Sigmoid colon (tissue), 4 donors: ENCODE results near the gene USH2A.

ENCODE experiments used
- POLR2AphosphoS5 ChIP-seq, 4 donors: sonication (generic); formaldehyde crosslinking; IDR thresholded peaks; one replicate each; pipeline ENCODE4 v1.6.1; 2017; ENCODE audit warnings: antibody characterized with exemption in 4 of 4
- TF ChIP-seq, protein P1 (sequence below), 4 experiments: fragments of 450-650 bp in 3 of 4; fragments of 200-600 bp in 1 of 4; IDR thresholded peaks; one replicate each; pipeline ENCODE4 v1.5.1; 2016 to 2019; ENCODE audit warnings: antibody characterized with exemption in 4 of 4, mild to moderate bottlenecking in 3 of 4, moderate library complexity in 2 of 4

GRCh38 chr1:216114180-216114579, 309.1 kb downstream of the USH2A start:
- TF ChIP-seq, protein P1, sequence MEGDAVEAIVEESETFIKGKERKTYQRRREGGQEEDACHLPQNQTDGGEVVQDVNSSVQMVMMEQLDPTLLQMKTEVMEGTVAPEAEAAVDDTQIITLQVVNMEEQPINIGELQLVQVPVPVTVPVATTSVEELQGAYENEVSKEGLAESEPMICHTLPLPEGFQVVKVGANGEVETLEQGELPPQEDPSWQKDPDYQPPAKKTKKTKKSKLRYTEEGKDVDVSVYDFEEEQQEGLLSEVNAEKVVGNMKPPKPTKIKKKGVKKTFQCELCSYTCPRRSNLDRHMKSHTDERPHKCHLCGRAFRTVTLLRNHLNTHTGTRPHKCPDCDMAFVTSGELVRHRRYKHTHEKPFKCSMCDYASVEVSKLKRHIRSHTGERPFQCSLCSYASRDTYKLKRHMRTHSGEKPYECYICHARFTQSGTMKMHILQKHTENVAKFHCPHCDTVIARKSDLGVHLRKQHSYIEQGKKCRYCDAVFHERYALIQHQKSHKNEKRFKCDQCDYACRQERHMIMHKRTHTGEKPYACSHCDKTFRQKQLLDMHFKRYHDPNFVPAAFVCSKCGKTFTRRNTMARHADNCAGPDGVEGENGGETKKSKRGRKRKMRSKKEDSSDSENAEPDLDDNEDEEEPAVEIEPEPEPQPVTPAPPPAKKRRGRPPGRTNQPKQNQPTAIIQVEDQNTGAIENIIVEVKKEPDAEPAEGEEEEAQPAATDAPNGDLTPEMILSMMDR (IDR thresholded peaks at IDR 0.05) = no peak
- TF ChIP-seq POLR2AphosphoS5 (IDR thresholded peaks at IDR 0.05) = no peak
